Neutrophil (primary cell): ENCODE data around the gene SGSM2.
A peak's percentile ranks its signal among the peaks of the same experiment; 100 is the strongest.

Source experiments
- H3K27ac ChIP-seq: fragments of 200-600 bp; sonication (generic); 2 replicates; pipeline ENCODE4 v1.5.1; 2016; ENCODE audit warnings: mild to moderate bottlenecking, moderate library complexity
- H3K27me3 ChIP-seq: fragments of 200-600 bp; sonication (generic); 2 replicates; pipeline ENCODE4 v1.6.0; 2016; ENCODE audit warnings: mild to moderate bottlenecking
- H3K36me3 ChIP-seq: fragments of 200-600 bp; sonication (generic); 2 replicates; pipeline ENCODE4 v1.5.1; 2017
- H3K4me1 ChIP-seq, 2 experiments: fragments of 200-600 bp in 1 of 2; sonication (generic) in 1 of 2; 1 replicate in 1 of 2; 2 replicates in 1 of 2; pipeline versions ENCODE4 v1.5.1 to v1.6.1; 2013 to 2016; ENCODE audit warnings: low read depth in 1 of 2, low read length in 1 of 2, mild to moderate bottlenecking in 1 of 2, moderate library complexity in 1 of 2; ENCODE audit not compliant: control insufficient read depth in 1 of 2, insufficient read depth in 1 of 2
- H3K4me3 ChIP-seq, 2 experiments: fragments of 200-600 bp in 1 of 2; sonication (generic) in 1 of 2; 1 replicate in 1 of 2; 2 replicates in 1 of 2; pipeline ENCODE4 v1.5.1; 2013 to 2016; ENCODE audit warnings: low read depth in 1 of 2, low read length in 1 of 2, mild to moderate bottlenecking in 1 of 2, moderate library complexity in 1 of 2
- H3K9me3 ChIP-seq: fragments of 200-600 bp; sonication (generic); 2 replicates; pipeline ENCODE4 v1.5.1; 2016
- TF ChIP-seq, protein P1 (sequence below): fragments of 200-600 bp; sonication (generic); IDR thresholded peaks from 2 replicates; pipeline ENCODE4 v1.5.1; 2016; ENCODE audit warnings: antibody characterized with exemption

The SGSM2 gene

DNA sequence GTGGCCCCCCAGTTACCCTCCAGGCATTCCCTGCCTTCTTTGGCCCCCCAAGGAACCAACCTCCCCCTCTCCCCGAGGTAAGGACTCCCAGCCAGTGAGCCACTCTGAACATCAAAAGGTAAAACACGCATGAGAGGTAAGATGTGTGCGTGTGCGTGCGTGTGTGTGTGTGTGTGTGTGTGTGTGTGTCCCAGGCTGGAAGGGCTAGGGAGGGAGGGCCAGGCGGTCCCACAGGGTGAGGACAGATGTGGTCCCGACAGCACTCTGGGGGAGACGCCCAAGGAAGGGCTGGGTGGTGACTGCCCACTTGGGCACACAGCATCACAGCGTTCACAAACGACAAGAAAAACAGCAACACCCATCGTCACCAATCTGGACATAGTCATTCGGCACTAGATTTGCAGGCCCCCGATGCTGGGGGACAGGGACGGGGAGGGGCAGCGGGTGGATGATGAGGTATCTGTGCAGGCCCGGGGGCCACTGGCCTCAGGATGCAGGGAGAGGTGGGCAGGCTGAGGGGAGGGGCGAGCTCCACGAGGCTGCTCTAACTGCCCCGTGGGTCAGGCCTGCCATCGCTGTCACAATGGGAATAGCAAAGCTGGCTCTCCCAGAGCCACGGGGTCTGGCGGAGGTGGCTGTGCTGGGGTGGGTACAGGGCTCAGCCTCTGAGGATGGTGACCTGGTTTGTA is 47.3 kb downstream of the SGSM2 start:
- Histone ChIP-seq H3K36me3 (peaks cover 58% of the 10 kb centered on the region), H3K9me3 (no peaks in the 10 kb centered on the region), H3K4me1 (peaks cover 7 to 15% of the 10 kb centered on the region in 2 experiments), H3K27me3 (no peaks in the 10 kb centered on the region), H3K4me3 (no peak overlapping the region), H3K27ac (peak overlapping the region; percentile 76)
- TF ChIP-seq, protein P1, sequence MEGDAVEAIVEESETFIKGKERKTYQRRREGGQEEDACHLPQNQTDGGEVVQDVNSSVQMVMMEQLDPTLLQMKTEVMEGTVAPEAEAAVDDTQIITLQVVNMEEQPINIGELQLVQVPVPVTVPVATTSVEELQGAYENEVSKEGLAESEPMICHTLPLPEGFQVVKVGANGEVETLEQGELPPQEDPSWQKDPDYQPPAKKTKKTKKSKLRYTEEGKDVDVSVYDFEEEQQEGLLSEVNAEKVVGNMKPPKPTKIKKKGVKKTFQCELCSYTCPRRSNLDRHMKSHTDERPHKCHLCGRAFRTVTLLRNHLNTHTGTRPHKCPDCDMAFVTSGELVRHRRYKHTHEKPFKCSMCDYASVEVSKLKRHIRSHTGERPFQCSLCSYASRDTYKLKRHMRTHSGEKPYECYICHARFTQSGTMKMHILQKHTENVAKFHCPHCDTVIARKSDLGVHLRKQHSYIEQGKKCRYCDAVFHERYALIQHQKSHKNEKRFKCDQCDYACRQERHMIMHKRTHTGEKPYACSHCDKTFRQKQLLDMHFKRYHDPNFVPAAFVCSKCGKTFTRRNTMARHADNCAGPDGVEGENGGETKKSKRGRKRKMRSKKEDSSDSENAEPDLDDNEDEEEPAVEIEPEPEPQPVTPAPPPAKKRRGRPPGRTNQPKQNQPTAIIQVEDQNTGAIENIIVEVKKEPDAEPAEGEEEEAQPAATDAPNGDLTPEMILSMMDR, result no peak

DNA sequence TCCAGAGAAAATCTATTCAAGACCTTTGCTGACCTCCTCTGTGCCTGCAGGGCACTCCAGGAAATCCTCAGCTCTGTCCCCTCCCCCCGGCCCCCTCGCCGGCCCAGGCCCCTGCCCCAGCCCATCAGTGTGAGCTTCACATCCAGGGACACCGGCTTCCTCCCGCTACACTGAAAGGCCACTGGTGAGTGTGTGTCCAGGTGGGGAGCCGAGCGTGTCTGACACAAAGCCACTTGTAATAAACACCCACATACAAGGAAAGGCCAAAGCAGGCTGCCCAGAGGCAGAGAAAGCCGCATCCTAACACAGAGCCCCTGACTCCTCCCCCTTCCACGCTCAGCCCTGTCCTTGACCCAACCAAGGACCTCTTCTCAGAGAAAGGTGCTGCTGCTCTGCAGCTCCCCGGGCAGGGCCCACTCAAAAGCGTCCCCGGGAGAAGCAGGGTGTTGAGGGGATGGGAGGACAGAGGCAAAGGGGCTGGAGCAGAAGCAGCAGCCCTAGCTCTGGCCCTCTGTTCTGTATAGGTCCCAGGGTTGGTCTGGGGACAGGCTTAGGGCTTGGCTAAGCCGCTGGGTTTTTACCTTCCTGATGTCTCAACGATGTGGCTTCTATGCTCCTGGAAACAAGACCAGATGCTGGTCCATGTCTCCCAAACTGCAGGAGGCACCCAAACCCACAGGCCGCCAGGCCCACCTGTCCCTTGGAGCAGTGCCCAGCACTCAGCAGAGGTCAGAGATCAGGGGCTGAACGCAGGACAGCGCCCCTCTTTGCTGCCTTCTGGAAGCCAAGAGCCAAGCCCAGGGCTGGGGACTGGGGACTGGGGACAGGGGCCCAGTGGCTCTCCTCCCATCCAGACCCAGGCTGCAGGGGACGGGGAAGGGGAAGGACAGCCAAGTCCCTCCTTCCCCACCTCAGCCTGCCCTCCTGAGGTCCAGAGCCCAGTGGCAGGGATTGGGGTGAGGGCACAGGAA is 48.2 kb downstream of the SGSM2 start:
- Histone ChIP-seq H3K36me3 (peaks cover 49% of the 10 kb centered on the region), H3K9me3 (no peaks in the 10 kb centered on the region), H3K27me3 (no peaks in the 10 kb centered on the region), H3K27ac (peak overlapping the region; percentile 76), H3K4me3 (no peak overlapping the region), H3K4me1 (peaks cover 16 to 25% of the 10 kb centered on the region in 2 experiments)
- TF ChIP-seq, protein P1, result no peak

DNA sequence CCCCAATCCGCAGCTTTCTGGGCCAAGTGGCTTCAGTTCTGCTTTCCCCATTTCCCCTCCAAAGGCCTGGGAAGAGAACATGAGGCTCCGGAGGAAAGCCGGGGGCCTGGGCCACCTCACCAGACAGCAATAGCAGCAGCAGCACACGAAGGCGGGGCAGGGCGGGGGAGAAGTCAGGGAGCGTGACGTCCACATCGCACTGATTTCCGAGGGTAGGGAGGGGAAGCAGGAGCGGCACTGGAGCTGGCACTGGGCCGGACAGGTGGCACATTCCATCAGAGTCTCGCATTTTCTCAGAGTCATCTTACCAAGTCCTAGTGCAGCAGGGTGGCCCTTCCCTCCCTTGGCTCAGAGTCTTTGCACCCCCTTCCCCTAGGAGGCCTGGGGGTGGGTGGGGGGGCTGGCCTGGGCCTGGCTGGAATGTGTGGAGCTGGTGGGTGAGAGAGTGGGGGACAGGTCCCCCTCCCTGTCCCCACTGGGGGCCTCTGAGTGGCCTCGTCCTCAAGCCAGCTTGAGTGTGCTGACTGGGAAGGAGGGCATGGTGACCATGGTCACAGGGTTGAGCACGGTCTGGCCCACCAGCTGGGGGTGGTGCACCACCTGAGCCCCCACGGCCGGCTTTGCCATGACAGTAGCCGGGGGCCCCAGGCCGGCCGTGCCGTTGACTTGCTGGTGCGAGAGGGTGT is 49.2 kb downstream of the SGSM2 start:
- TF ChIP-seq, protein P1, result no peak

DNA sequence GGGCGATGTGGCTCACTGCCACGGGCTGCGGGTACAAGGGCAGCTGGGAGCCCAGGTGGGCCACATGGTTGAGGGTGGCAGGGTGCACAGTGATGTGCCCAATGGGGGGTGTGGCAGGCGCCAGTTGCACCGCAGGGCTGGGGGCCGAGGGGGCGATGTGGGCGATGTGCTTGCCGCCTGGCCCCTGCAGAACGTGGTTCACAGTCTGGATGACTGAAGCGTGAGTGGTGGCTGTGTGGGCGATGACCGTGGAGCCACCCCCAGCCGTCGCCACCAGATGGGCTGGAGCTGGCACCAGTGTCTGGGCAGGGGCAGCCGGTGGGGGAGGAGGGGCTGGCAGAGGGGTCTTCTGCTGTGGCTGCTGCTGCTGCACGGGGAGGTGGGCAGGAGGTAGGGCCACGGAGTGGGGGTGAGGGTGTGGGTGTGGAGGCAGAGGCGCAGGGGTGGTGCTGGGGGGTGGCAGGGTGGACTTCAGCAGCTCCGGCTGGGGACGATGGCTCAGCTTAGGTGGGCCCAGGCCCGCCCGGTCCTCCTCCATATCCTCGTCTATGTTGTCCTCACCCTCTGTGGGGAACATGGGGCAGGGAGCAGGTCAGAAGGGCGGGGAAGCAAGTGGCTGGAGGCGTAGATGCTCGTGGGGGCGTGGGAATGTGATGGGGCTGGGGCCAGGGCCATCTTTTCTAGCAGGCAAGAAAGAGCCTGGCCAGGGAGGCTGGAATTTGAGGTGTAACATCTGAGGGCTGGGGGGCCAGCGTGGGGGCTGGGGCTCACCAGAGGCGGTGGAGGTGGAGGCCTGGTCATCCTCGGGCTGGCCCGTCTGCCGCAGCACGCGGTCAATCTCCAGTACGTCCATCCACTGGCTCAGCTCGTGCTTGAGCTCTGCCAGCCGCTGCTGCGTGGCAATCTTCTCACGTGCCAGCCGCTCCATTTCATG is 50.1 kb downstream of the SGSM2 start:
- H3K4me1 ChIP-seq, result peaks cover 35 to 43% of the 10 kb centered on the region in 2 experiments

More for the DNA sequence above, 49.2 kb downstream of the SGSM2 start:
- Histone ChIP-seq H3K27me3 (no peaks in the 10 kb centered on the region), H3K4me1 (peaks cover 26 to 35% of the 10 kb centered on the region in 2 experiments), H3K9me3 (no peaks in the 10 kb centered on the region), H3K27ac (peak overlapping the region; percentile 76), H3K36me3 (peaks cover 38% of the 10 kb centered on the region), H3K4me3 (no peak overlapping the region)

More for the DNA sequence above, 50.1 kb downstream of the SGSM2 start:
- Histone ChIP-seq H3K36me3 (peaks cover 37% of the 10 kb centered on the region), H3K27ac (peak overlapping the region; percentile 13), H3K4me3 (no peak overlapping the region), H3K27me3 (no peaks in the 10 kb centered on the region), H3K9me3 (no peaks in the 10 kb centered on the region)
- TF ChIP-seq, protein P1, result no peak
